SK-N-SH treated with all-trans-retinoic acid at 6 μM for 48 hours (cell line): Measurements from ENCODE around the gene PSMD6.

Source experiments
- ATAC-seq: fragments of 200-7000 bp; cut with Tn5 transposase; 3 replicates; pipeline ENCODE4 v1.9.1; 2020; ENCODE audit warnings: mild to moderate bottlenecking, moderate library complexity
- ARNTL ChIP-seq: fragments of 450-650 bp; formaldehyde crosslinking; IDR thresholded peaks from 2 replicates; pipeline ENCODE4 v1.5.0; 2020; ENCODE audit warnings: low read depth, mild to moderate bottlenecking, moderate library complexity, borderline replicate concordance
- BACH2 ChIP-seq: fragments of 250-450 bp; sonication (Bioruptor Pico); IDR thresholded peaks from 2 replicates; pipeline ENCODE4 v1.9.0; 2021; ENCODE audit warnings: mild to moderate bottlenecking, borderline replicate concordance
- CSDC2 ChIP-seq: fragments of 250-450 bp; sonication (Bioruptor Pico); IDR thresholded peaks from 2 replicates; pipeline ENCODE4 v1.5.0; 2020; ENCODE audit warnings: mild to moderate bottlenecking, moderate library complexity
- ESRRG ChIP-seq: fragments of 250-450 bp; sonication (Bioruptor Pico); IDR thresholded peaks from 2 replicates; pipeline ENCODE4 v1.6.1; 2021; ENCODE audit warnings: mild to moderate bottlenecking
- GLIS3 ChIP-seq: fragments of 250-450 bp; sonication (Bioruptor Pico); IDR thresholded peaks from 2 replicates; pipeline ENCODE4 v1.5.0; 2020; ENCODE audit warnings: mild to moderate bottlenecking, moderate library complexity
- ISL1 ChIP-seq: fragments of 250-450 bp; sonication (Bioruptor Pico); IDR thresholded peaks from 2 replicates; pipeline ENCODE4 v2.1.2; 2022; ENCODE audit warnings: mild to moderate bottlenecking, moderate library complexity
- PPARA ChIP-seq: fragments of 250-450 bp; sonication (Bioruptor Pico); IDR thresholded peaks from 2 replicates; pipeline ENCODE4 v1.5.0; 2020; ENCODE audit warnings: mild to moderate bottlenecking, borderline replicate concordance
- SNAI2 ChIP-seq: fragments of 250-450 bp; sonication (Bioruptor Pico); IDR thresholded peaks from 2 replicates; pipeline ENCODE4 v1.5.0; 2020; ENCODE audit warnings: mild to moderate bottlenecking, moderate library complexity
- TCF4 ChIP-seq: fragments of 250-450 bp; sonication (Bioruptor Pico); IDR thresholded peaks from 2 replicates; pipeline ENCODE4 v1.8.0; 2021; ENCODE audit warnings: mild to moderate bottlenecking, moderate library complexity, borderline replicate concordance
- TOX ChIP-seq: fragments of 250-450 bp; sonication (Bioruptor Pico); IDR thresholded peaks from 2 replicates; pipeline ENCODE4 v1.8.0; 2021; ENCODE audit warnings: mild to moderate bottlenecking, moderate library complexity, borderline replicate concordance
- ZFP3 ChIP-seq: fragments of 250-450 bp; sonication (Bioruptor Pico); IDR thresholded peaks from 2 replicates; pipeline ENCODE4 v1.5.0; 2020; ENCODE audit warnings: mild to moderate bottlenecking, moderate library complexity
- ZFP30 ChIP-seq: fragments of 450-650 bp; formaldehyde crosslinking; IDR thresholded peaks from 2 replicates; pipeline ENCODE4 v1.5.0; 2022; ENCODE audit warnings: mild to moderate bottlenecking, moderate library complexity
- ZNF565 ChIP-seq: fragments of 450-650 bp; formaldehyde crosslinking; conservative IDR thresholded peaks from 2 replicates; pipeline ENCODE4 v1.5.0; 2020; ENCODE audit warnings: low read depth, mild to moderate bottlenecking, moderate library complexity
- ZNF70 ChIP-seq: fragments of 450-650 bp; formaldehyde crosslinking; IDR thresholded peaks from 2 replicates; pipeline ENCODE4 v1.5.0; 2020; ENCODE audit warnings: mild to moderate bottlenecking, moderate library complexity
- ZNF8 ChIP-seq: fragments of 450-650 bp; formaldehyde crosslinking; IDR thresholded peaks from 2 replicates; pipeline ENCODE4 v1.5.0; 2020; ENCODE audit warnings: mild to moderate bottlenecking, moderate library complexity
- TF ChIP-seq, protein P1 (sequence below): fragments of 250-450 bp; sonication (Bioruptor Pico); IDR thresholded peaks from 2 replicates; pipeline ENCODE4 v1.8.0; 2020; ENCODE audit warnings: mild to moderate bottlenecking, moderate library complexity, borderline replicate concordance
- TF ChIP-seq, protein P2 (sequence below): fragments of 250-450 bp; sonication (Bioruptor Pico); IDR thresholded peaks from 2 replicates; pipeline ENCODE4 v1.8.0; 2021; ENCODE audit warnings: low read depth, mild to moderate bottlenecking, moderate library complexity, borderline replicate concordance
- TF ChIP-seq, protein P3 (sequence below): fragments of 250-450 bp; sonication (Bioruptor Pico); IDR thresholded peaks from 2 replicates; pipeline ENCODE4 v1.5.0; 2020; ENCODE audit warnings: mild to moderate bottlenecking, moderate library complexity
- TF ChIP-seq, protein P4 (sequence below): fragments of 250-450 bp; sonication (Bioruptor Pico); IDR thresholded peaks from 2 replicates; pipeline ENCODE4 v1.5.1; 2021; ENCODE audit warnings: mild to moderate bottlenecking, moderate library complexity
- TF ChIP-seq, protein P5 (sequence below): fragments of 250-450 bp; sonication (Bioruptor Pico); IDR thresholded peaks from 2 replicates; pipeline ENCODE4 v1.5.1; 2020; ENCODE audit warnings: low read depth, mild to moderate bottlenecking, moderate library complexity

Gene PSMD6

DNA sequence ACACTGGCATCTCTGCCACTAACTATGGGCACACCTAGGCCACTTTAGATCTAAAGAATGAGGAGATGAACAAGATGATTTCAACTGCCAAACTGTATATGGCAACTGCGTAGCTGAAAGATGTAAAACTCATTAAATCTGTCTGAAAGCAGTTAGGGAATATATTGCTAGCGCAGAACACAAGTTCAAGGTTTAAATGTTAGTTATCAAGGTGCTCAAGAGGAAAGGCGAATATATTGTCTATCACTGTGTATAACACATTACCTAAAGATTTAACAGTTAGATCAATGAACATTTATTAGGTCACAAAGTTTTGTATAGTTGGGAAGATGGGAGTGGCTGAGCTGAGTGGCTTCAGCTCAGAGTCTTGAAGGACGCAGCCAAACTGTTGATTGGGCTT lies 33.9 kb upstream of the PSMD6 start:
- TF ChIP-seq CSDC2 (CRISPR knock-in tag) (no peak), SNAI2 (no peak), ZFP3 (no peak), TCF4 (no peak), GLIS3 (CRISPR knock-in tag) (no peak), ZNF565 (CRISPR knock-in tag) (no peak), ZNF8 (CRISPR knock-in tag) (no peak), ESRRG (no peak), ZNF70 (no peak), ARNTL (CRISPR knock-in tag) (no peak), BACH2 (CRISPR knock-in tag) (no peak)
- TF ChIP-seq, protein P1, sequence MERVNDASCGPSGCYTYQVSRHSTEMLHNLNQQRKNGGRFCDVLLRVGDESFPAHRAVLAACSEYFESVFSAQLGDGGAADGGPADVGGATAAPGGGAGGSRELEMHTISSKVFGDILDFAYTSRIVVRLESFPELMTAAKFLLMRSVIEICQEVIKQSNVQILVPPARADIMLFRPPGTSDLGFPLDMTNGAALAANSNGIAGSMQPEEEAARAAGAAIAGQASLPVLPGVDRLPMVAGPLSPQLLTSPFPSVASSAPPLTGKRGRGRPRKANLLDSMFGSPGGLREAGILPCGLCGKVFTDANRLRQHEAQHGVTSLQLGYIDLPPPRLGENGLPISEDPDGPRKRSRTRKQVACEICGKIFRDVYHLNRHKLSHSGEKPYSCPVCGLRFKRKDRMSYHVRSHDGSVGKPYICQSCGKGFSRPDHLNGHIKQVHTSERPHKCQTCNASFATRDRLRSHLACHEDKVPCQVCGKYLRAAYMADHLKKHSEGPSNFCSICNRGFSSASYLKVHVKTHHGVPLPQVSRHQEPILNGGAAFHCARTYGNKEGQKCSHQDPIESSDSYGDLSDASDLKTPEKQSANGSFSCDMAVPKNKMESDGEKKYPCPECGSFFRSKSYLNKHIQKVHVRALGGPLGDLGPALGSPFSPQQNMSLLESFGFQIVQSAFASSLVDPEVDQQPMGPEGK, result no peak
- TF ChIP-seq, protein P2, sequence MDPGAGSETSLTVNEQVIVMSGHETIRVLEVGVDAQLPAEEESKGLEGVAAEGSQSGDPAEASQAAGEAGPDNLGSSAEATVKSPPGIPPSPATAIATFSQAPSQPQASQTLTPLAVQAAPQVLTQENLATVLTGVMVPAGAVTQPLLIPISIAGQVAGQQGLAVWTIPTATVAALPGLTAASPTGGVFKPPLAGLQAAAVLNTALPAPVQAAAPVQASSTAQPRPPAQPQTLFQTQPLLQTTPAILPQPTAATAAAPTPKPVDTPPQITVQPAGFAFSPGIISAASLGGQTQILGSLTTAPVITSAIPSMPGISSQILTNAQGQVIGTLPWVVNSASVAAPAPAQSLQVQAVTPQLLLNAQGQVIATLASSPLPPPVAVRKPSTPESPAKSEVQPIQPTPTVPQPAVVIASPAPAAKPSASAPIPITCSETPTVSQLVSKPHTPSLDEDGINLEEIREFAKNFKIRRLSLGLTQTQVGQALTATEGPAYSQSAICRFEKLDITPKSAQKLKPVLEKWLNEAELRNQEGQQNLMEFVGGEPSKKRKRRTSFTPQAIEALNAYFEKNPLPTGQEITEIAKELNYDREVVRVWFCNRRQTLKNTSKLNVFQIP (CRISPR knock-in tag), result no peak
- TF ChIP-seq, protein P3, sequence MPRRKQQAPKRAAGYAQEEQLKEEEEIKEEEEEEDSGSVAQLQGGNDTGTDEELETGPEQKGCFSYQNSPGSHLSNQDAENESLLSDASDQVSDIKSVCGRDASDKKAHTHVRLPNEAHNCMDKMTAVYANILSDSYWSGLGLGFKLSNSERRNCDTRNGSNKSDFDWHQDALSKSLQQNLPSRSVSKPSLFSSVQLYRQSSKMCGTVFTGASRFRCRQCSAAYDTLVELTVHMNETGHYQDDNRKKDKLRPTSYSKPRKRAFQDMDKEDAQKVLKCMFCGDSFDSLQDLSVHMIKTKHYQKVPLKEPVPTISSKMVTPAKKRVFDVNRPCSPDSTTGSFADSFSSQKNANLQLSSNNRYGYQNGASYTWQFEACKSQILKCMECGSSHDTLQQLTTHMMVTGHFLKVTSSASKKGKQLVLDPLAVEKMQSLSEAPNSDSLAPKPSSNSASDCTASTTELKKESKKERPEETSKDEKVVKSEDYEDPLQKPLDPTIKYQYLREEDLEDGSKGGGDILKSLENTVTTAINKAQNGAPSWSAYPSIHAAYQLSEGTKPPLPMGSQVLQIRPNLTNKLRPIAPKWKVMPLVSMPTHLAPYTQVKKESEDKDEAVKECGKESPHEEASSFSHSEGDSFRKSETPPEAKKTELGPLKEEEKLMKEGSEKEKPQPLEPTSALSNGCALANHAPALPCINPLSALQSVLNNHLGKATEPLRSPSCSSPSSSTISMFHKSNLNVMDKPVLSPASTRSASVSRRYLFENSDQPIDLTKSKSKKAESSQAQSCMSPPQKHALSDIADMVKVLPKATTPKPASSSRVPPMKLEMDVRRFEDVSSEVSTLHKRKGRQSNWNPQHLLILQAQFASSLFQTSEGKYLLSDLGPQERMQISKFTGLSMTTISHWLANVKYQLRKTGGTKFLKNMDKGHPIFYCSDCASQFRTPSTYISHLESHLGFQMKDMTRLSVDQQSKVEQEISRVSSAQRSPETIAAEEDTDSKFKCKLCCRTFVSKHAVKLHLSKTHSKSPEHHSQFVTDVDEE (CRISPR knock-in tag), result no peak
- no peak for ATAC-seq

GRCh38 chr3:64056606-64057180 lies 33.4 kb upstream of the PSMD6 start:
- TF ChIP-seq, protein P1, result no peak
- TF ChIP-seq ISL1 (CRISPR knock-in tag), result peak; percentile 40
- TF ChIP-seq ARNTL (CRISPR knock-in tag), result no peak
- TF ChIP-seq, protein P3 (CRISPR knock-in tag), result no peak
- ATAC-seq, result peak; percentile 26; the same call in 2 of the 3 replicates

GRCh38 chr3:64055076-64055475 lies 31.8 kb upstream of the PSMD6 start:
- TF ChIP-seq, protein P1, result no peak
- no peak for TF ChIP-seq ZNF8 (CRISPR knock-in tag)
- no peak for TF ChIP-seq TCF4
- TF ChIP-seq PPARA (CRISPR knock-in tag), result no peak
- TF ChIP-seq, protein P4, sequence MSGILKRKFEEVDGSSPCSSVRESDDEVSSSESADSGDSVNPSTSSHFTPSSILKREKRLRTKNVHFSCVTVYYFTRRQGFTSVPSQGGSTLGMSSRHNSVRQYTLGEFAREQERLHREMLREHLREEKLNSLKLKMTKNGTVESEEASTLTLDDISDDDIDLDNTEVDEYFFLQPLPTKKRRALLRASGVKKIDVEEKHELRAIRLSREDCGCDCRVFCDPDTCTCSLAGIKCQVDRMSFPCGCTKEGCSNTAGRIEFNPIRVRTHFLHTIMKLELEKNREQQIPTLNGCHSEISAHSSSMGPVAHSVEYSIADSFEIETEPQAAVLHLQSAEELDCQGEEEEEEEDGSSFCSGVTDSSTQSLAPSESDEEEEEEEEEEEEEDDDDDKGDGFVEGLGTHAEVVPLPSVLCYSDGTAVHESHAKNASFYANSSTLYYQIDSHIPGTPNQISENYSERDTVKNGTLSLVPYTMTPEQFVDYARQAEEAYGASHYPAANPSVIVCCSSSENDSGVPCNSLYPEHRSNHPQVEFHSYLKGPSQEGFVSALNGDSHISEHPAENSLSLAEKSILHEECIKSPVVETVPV, result no peak
- TF ChIP-seq, protein P5, sequence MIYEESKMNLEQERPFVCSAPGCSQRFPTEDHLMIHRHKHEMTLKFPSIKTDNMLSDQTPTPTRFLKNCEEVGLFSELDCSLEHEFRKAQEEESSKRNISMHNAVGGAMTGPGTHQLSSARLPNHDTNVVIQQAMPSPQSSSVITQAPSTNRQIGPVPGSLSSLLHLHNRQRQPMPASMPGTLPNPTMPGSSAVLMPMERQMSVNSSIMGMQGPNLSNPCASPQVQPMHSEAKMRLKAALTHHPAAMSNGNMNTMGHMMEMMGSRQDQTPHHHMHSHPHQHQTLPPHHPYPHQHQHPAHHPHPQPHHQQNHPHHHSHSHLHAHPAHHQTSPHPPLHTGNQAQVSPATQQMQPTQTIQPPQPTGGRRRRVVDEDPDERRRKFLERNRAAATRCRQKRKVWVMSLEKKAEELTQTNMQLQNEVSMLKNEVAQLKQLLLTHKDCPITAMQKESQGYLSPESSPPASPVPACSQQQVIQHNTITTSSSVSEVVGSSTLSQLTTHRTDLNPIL, result no peak
- no peak for TF ChIP-seq TOX (CRISPR knock-in tag)
- no peak for TF ChIP-seq ESRRG
- TF ChIP-seq ZNF565 (CRISPR knock-in tag), result no peak
- no peak for TF ChIP-seq BACH2 (CRISPR knock-in tag)
- TF ChIP-seq ZNF70, result no peak
- TF ChIP-seq ARNTL (CRISPR knock-in tag), result no peak
- TF ChIP-seq GLIS3 (CRISPR knock-in tag), result no peak
- TF ChIP-seq ISL1 (CRISPR knock-in tag), result no peak
- TF ChIP-seq SNAI2, result no peak
- TF ChIP-seq ZFP30 (CRISPR knock-in tag), result no peak
- no peak for TF ChIP-seq CSDC2 (CRISPR knock-in tag)
- no peak for ATAC-seq
